Subcutaneous adipose tissue (tissue), 4 donors: ENCODE measurements around the gene OPCML. TPM values are rescaled to one million over a fixed set of nuclear protein-coding genes. Genes with fewer than 3 reads are reported as not detected.

Experiments used
- CTCF ChIP-seq: fragments of 450-650 bp; IDR thresholded peaks from one replicate; pipeline ENCODE4 v1.5.1; 2016; ENCODE audit warnings: low read depth, mild to moderate bottlenecking, control low read depth, antibody characterized with exemption, moderate library complexity
- total RNA-seq, 4 donors: library from RNA; depleted of rRNA; stranded (reverse); fragments of >200 nt; gene quantifications; one replicate each; pipeline ENCODE4 v1.1.0, GENCODE V29; 2016

OPCML gene
- total RNA-seq, 4 donors from 2014 or later: under 0.01 TPM; not detected in 3

GRCh38 chr11:133086518-133086917 lies 445.8 kb downstream of the OPCML start:
- TF ChIP-seq CTCF: no peak

DNA sequence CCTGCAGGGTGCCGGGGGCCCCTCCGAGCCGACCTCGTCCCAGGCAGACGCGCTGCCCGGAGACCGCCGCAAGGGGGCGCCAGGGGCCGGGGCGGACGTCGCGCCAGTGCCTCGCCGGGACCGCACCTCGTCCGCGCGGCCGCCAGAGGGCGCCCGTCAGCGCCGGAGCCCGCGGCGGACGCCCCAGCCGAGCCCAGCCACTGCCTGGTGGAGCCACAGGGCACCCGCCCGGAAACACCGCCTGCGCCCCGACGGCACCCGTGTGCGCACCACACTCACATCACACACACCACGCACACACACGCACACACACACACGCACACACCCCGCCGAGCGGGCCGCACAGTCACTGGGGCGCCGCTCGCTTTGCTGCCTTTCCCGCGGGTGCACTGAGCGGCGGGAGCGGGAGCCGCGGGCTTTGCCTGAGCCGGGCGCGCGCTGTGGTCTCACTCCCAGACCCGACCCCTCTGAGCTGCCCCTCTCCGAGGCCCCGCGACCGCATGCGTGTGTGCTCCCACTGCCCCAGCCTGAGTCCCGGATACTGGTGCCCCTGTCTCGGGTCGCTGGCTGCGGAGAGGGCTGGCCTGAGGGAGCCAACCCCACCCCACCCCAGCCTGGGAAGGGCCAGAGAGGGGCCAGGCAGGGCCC lies 449.3 kb downstream of the OPCML start:
- no peak for TF ChIP-seq CTCF

DNA sequence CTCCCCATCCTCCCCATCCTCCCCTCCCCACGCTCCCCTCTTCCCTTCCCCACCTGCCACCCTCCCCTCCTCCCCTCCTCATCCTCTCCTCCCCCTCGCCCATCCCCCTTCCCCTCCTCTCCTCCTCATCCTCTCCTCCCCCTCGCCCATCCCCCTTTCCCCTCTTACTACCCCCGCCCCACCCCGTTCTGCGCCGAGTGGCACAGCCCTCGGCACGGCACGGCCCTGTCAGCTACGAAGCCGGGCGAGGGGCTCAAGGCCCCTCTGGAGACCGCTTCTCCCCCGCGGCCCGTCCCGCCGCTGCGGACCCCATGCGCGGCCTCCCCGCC lies 449.9 kb downstream of the OPCML start:
- TF ChIP-seq CTCF: no peak

DNA sequence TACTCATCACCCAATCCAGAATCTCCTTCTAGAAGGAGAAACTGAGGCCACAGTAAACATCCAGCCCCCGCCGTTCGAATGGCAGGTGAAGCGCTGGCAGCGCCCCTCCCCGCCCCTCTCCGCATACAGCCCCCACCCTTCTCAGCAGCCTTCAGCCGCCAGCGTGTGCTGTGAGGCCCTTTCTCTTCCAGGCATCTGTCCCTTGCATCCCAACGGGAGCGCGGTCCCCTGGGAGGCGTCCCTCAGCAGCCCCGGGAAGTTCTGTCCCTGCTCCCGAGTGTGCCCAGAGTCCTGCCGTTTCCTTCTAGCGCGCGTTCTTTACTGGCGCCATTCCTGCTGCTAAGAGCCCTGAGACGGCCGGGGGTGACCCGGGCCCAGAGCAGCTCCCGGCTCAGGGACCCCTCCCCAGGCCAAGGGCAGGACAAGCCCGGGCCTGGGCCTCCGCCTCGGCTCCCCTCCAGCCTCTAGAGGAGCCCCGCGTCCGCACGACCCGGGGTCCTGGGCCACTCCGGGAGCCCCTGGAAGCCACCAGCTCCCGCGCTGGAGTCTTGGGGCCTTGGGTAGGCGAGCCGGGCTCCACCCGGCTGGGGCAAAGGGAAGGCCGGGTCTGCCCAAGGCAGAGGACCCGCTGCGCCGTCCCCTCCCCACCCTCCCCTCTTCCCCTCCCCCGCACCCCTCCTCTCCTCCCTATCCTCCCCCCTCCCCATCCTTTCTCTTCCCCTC lies 450.4 kb downstream of the OPCML start:
- no peak for TF ChIP-seq CTCF

DNA sequence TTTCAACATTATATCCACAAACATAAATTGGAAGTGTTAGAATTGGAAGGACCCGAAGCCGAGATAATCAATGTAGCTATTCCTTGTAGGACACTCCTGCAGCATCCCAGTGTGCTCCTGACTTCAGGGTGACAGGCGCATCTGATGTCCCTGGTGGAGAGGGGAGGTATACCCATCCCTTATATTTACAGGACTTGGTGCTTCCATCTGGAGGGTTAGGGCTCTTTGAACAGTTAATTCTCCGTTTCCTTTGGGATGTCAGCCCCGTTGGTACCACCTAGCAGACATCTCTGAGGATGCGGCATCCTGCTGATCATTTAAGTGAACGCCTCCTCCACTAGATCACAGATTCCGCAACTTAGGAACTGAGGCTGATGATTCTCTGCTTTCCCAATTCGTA lies 451.3 kb downstream of the OPCML start:
- no peak for TF ChIP-seq CTCF

- no peak for TF ChIP-seq CTCF
Measured at GRCh38 chr11:133078591-133079404, 453.5 kb downstream of the OPCML start.

- no peak for TF ChIP-seq CTCF
Measured at GRCh38 chr11:133078012-133078411, 454.3 kb downstream of the OPCML start.
